Suprapubic skin (tissue), 4 donors: ENCODE measurements around the gene MEF2C. TPM values are rescaled to one million over a fixed set of nuclear protein-coding genes. Genes with fewer than 3 reads are reported as not detected.

Experiments
- DNase-seq, 2 donors: peaks; one replicate each; pipeline ENCODE4 v3.0.0-alpha.2; 2019; ENCODE audit warnings: low spot score in 2 of 2
- H3K27ac ChIP-seq: fragments of 200-600 bp; sonication (generic); one replicate; pipeline ENCODE4 v1.5.1; 2019
- H3K27me3 ChIP-seq: fragments of 200-600 bp; sonication (generic); one replicate; pipeline ENCODE4 v1.5.1; 2019
- H3K36me3 ChIP-seq: fragments of 200-600 bp; sonication (generic); one replicate; pipeline ENCODE4 v1.5.1; 2019
- H3K4me1 ChIP-seq: fragments of 200-600 bp; sonication (generic); one replicate; pipeline ENCODE4 v1.5.1; 2019
- H3K4me3 ChIP-seq: fragments of 200-600 bp; sonication (generic); one replicate; pipeline ENCODE4 v1.5.1; 2019; ENCODE audit warnings: mild to moderate bottlenecking
- H3K9me3 ChIP-seq: fragments of 200-600 bp; sonication (generic); one replicate; pipeline ENCODE4 v1.5.1; 2019
- CTCF ChIP-seq, 2 donors: fragments of 200-600 bp in 1 of 2; fragments of 450-650 bp in 1 of 2; sonication (generic) in 1 of 2; IDR thresholded peaks; one replicate each; pipeline ENCODE4 v1.5.1; 2016 to 2019; ENCODE audit warnings: antibody characterized with exemption in 2 of 2, mild to moderate bottlenecking in 1 of 2, moderate library complexity in 1 of 2
- EP300 ChIP-seq: sonication (generic); formaldehyde crosslinking; IDR thresholded peaks from one replicate; pipeline ENCODE4 v1.6.1; 2017; ENCODE audit warnings: antibody characterized with exemption
- POLR2A ChIP-seq, 2 donors: fragments of 450-650 bp; IDR thresholded peaks; one replicate each; pipeline ENCODE4 v1.6.1; 2017; ENCODE audit warnings: antibody characterized with exemption in 2 of 2, mild to moderate bottlenecking in 2 of 2, moderate library complexity in 2 of 2
- POLR2AphosphoS5 ChIP-seq, 3 donors: sonication (generic); formaldehyde crosslinking; IDR thresholded peaks; one replicate each; pipeline ENCODE4 v1.6.1; 2017; ENCODE audit warnings: antibody characterized with exemption in 3 of 3
- WGBS: methylation state at CpG from one replicate; pipeline ENCODE4 v1.1.5; 2018; 5-methylcytosine and 5-hydroxymethylcytosine counted together
- total RNA-seq, 4 donors: library from RNA; depleted of rRNA; stranded (reverse); fragments of >200 nt; gene quantifications; one replicate each; pipeline ENCODE4 v1.1.0, GENCODE V29; 2016

Gene MEF2C
- total RNA-seq, 4 donors from 2014 or later, result 5.9 to 15.9 (median 10.1) TPM

GRCh38 chr5:88826646-88827585 is 56.1 kb downstream of the MEF2C start:
- Histone ChIP-seq H3K27ac (peak overlapping the region; percentile 60), H3K4me3 (no peak overlapping the region), H3K27me3 (no peaks in the 10 kb centered on the region), H3K4me1 (peaks cover 33% of the 10 kb centered on the region), H3K9me3 (no peaks in the 10 kb centered on the region), H3K36me3 (no peaks in the 10 kb centered on the region)
- DNase-seq, result no peak
- 62% methylated on average over 8 of the region's 8 CpGs for WGBS
- TF ChIP-seq POLR2A (IDR thresholded peaks at IDR 0.05), result no peak
- no peak for TF ChIP-seq EP300
- TF ChIP-seq CTCF (IDR thresholded peaks at IDR 0.05), result no peak
- TF ChIP-seq POLR2AphosphoS5 (IDR thresholded peaks at IDR 0.05), result no peak

- Histone ChIP-seq H3K36me3 (no peaks in the 10 kb centered on the region), H3K9me3 (no peaks in the 10 kb centered on the region), H3K4me1 (peaks cover 33% of the 10 kb centered on the region), H3K27ac (peak overlapping the region; percentile 60), H3K4me3 (no peak overlapping the region), H3K27me3 (no peaks in the 10 kb centered on the region)
- no peak for TF ChIP-seq POLR2AphosphoS5 (IDR thresholded peaks at IDR 0.05)
- no peak for TF ChIP-seq POLR2A (IDR thresholded peaks at IDR 0.05)
- no peak for TF ChIP-seq EP300
- 79% methylated on average over 5 of the region's 5 CpGs for WGBS
- no peak for DNase-seq
Measured at GRCh38 chr5:88825584-88826315, 57.2 kb downstream of the MEF2C start.

GRCh38 chr5:88824892-88825583 is 57.9 kb downstream of the MEF2C start:
- Histone ChIP-seq H3K27me3 (no peaks in the 10 kb centered on the region), H3K4me1 (peaks cover 29% of the 10 kb centered on the region), H3K9me3 (no peaks in the 10 kb centered on the region), H3K4me3 (no peak overlapping the region), H3K36me3 (no peaks in the 10 kb centered on the region), H3K27ac (peak overlapping the region; percentile 60)
- DNase-seq, result no peak
- 32% methylated on average over 5 of the region's 5 CpGs for WGBS
- no peak for TF ChIP-seq CTCF (IDR thresholded peaks at IDR 0.05)
- TF ChIP-seq POLR2AphosphoS5 (IDR thresholded peaks at IDR 0.05), result no peak
- TF ChIP-seq POLR2A (IDR thresholded peaks at IDR 0.05), result no peak
- no peak for TF ChIP-seq EP300

- H3K27ac ChIP-seq, result peak overlapping the region; percentile 60
- no peak overlapping the region for H3K4me3 ChIP-seq
- 71% methylated on average over 4 of the region's 4 CpGs for WGBS
- H3K36me3 ChIP-seq, result no peaks in the 10 kb centered on the region
- TF ChIP-seq EP300 (no peak), CTCF (IDR thresholded peaks at IDR 0.05) (no peak), POLR2A (IDR thresholded peaks at IDR 0.05) (no peak), POLR2AphosphoS5 (IDR thresholded peaks at IDR 0.05) (no peak)
- H3K9me3 ChIP-seq, result no peaks in the 10 kb centered on the region
- DNase-seq, result no peak
- no peaks in the 10 kb centered on the region for H3K27me3 ChIP-seq
- peaks cover 25% of the 10 kb centered on the region for H3K4me1 ChIP-seq
Measured at GRCh38 chr5:88824141-88824540, 58.8 kb downstream of the MEF2C start.

- Histone ChIP-seq H3K36me3 (no peaks in the 10 kb centered on the region), H3K27me3 (no peaks in the 10 kb centered on the region), H3K27ac (no peak overlapping the region), H3K4me3 (no peak overlapping the region), H3K9me3 (no peaks in the 10 kb centered on the region), H3K4me1 (peaks cover 20% of the 10 kb centered on the region)
- WGBS, result 77% methylated on average over 1 of the region's 1 CpG
- no peak for DNase-seq
- no peak for TF ChIP-seq POLR2AphosphoS5 (IDR thresholded peaks at IDR 0.05)
- TF ChIP-seq CTCF (IDR thresholded peaks at IDR 0.05), result no peak
- TF ChIP-seq POLR2A (IDR thresholded peaks at IDR 0.05), result no peak
- TF ChIP-seq EP300, result no peak
Measured at GRCh38 chr5:88823201-88823600, 59.8 kb downstream of the MEF2C start.
